Activated naive CD4-positive, alpha-beta T cell (primary cell): Measurements from ENCODE around the gene CNTFR.
A peak's percentile ranks its signal among the peaks of the same experiment; 100 is the strongest.
"Not testable (repeated sequence)": the region's sequence is repeated elsewhere in the genome, so short reads cannot be mapped to it uniquely, and the experiment has no call there.

Experiments used
- DNase-seq, 4 experiments: peaks; one replicate each; lab custom pipeline; 2025; lab: John Stamatoyannopoulos, UW

The CNTFR gene

GRCh38 chr9:34555002-34555348 lies 34.5 kb downstream of the CNTFR start:
- no peak for DNase-seq

- no peak for DNase-seq
Observed at GRCh38 chr9:34554211-34555001, 35.1 kb downstream of the CNTFR start.

GRCh38 chr9:34553511-34554021 lies 36.0 kb downstream of the CNTFR start:
- no peak for DNase-seq

- no peak for DNase-seq
Observed at GRCh38 chr9:34552986-34553385, 36.5 kb downstream of the CNTFR start.

- no peak for DNase-seq
Observed at GRCh38 chr9:34552606-34552981, 36.9 kb downstream of the CNTFR start.

GRCh38 chr9:34551751-34552605 lies 37.5 kb downstream of the CNTFR start:
- DNase-seq = no peak

GRCh38 chr9:34550681-34551270 lies 38.7 kb downstream of the CNTFR start:
- DNase-seq = no peak

GRCh38 chr9:34550016-34550680 lies 39.4 kb downstream of the CNTFR start:
- DNase-seq = no peak

GRCh38 chr9:34549407-34549732 lies 40.2 kb downstream of the CNTFR start:
- DNase-seq = no peak

- no peak for DNase-seq
Observed at GRCh38 chr9:34547960-34548611, 41.4 kb downstream of the CNTFR start.

- peak in 2 of 4 experiments; percentile 6 to 20 for DNase-seq
Observed at GRCh38 chr9:34546834-34547827, 42.4 kb downstream of the CNTFR start.

GRCh38 chr9:34546102-34546833 lies 43.3 kb downstream of the CNTFR start:
- DNase-seq = no peak

- no peak for DNase-seq
Observed at GRCh38 chr9:34545497-34545896, 44.0 kb downstream of the CNTFR start.

- no peak for DNase-seq
Observed at GRCh38 chr9:34544035-34544434, 45.5 kb downstream of the CNTFR start.

- no peak for DNase-seq
Observed at GRCh38 chr9:34541540-34541939, 48.0 kb downstream of the CNTFR start.

GRCh38 chr9:34540827-34541226 lies 48.7 kb downstream of the CNTFR start:
- no peak for DNase-seq

GRCh38 chr9:34536685-34537084 lies 52.8 kb downstream of the CNTFR start:
- no peak for DNase-seq

- not testable (repeated sequence) for DNase-seq
Observed at GRCh38 chr9:34532041-34532440, 57.5 kb downstream of the CNTFR start.

GRCh38 chr9:34526026-34526425 lies 63.5 kb downstream of the CNTFR start:
- no peak for DNase-seq

- no peak for DNase-seq
Observed at GRCh38 chr9:34524349-34524748, 65.2 kb downstream of the CNTFR start.
